GM19239 (cell line): ENCODE results near the gene GRB2.
"Not testable (repeated sequence)": the region's sequence is repeated elsewhere in the genome, so short reads cannot be mapped to it uniquely, and the experiment has no call there.

Experiments
- DNase-seq: peaks from one replicate; pipeline ENCODE4 v3.0.0; 2011; ENCODE audit warnings: low spot score; ENCODE audit not compliant: insufficient read length
- FAIRE-seq: peaks from 2 replicates; lab custom pipeline; 2011; peaks lifted over from hg19 to GRCh38; lab: Jason Lieb, UNC

The GRB2 gene

GRCh38 chr17:75361344-75361743, 44.1 kb downstream of the GRB2 start:
- no peak for DNase-seq
- FAIRE-seq = no peak

- FAIRE-seq (no peak), DNase-seq (no peak)
Observed at GRCh38 chr17:75356260-75356937, 49.1 kb downstream of the GRB2 start.

- FAIRE-seq = no peak
- no peak for DNase-seq
Observed at GRCh38 chr17:75353176-75353575, 52.3 kb downstream of the GRB2 start.

GRCh38 chr17:75352079-75352569, 53.4 kb downstream of the GRB2 start:
- FAIRE-seq (peak; percentile 60), DNase-seq (no peak)

- FAIRE-seq (no peak), DNase-seq (no peak)
Observed at GRCh38 chr17:75350706-75351105, 54.8 kb downstream of the GRB2 start.

- DNase-seq (no peak), FAIRE-seq (no peak)
Observed at GRCh38 chr17:75350029-75350428, 55.4 kb downstream of the GRB2 start.

GRCh38 chr17:75349589-75349988, 55.9 kb downstream of the GRB2 start:
- no peak for FAIRE-seq

GRCh38 chr17:75348386-75349012, 57.0 kb downstream of the GRB2 start:
- DNase-seq = no peak
- FAIRE-seq = no peak

More at GRCh38 chr17:75349589-75349988, 55.9 kb downstream of the GRB2 start:
- no peak for DNase-seq

GRCh38 chr17:75346906-75347305, 58.6 kb downstream of the GRB2 start:
- no peak for DNase-seq
- FAIRE-seq = peak; percentile 80

GRCh38 chr17:75346368-75346767, 59.1 kb downstream of the GRB2 start:
- not testable (repeated sequence) for DNase-seq, FAIRE-seq

- peak; percentile 97 for FAIRE-seq
- no peak for DNase-seq
Observed at GRCh38 chr17:75345514-75346167, 59.8 kb downstream of the GRB2 start.

GRCh38 chr17:75344666-75345065, 60.8 kb downstream of the GRB2 start:
- DNase-seq (no peak), FAIRE-seq (no peak)

GRCh38 chr17:75342996-75343395, 62.5 kb downstream of the GRB2 start:
- FAIRE-seq (no peak), DNase-seq (no peak)

- FAIRE-seq = peak; percentile 18
- DNase-seq = no peak
Observed at GRCh38 chr17:75341784-75342486, 63.5 kb downstream of the GRB2 start.

GRCh38 chr17:75340631-75341030, 64.8 kb downstream of the GRB2 start:
- FAIRE-seq = no peak
- no peak for DNase-seq

- DNase-seq (no peak), FAIRE-seq (no peak)
Observed at GRCh38 chr17:75339971-75340370, 65.5 kb downstream of the GRB2 start.

- peak; percentile 11 for FAIRE-seq
- no peak for DNase-seq
Observed at GRCh38 chr17:75338335-75338734, 67.1 kb downstream of the GRB2 start.

- FAIRE-seq = peak; percentile 4
- DNase-seq = no peak
Observed at GRCh38 chr17:75335315-75335714, 70.2 kb downstream of the GRB2 start.

- FAIRE-seq = no peak
Observed at GRCh38 chr17:75334723-75335122, 70.8 kb downstream of the GRB2 start.

GRCh38 chr17:75331671-75332070, 73.8 kb downstream of the GRB2 start:
- FAIRE-seq = no peak
- no peak for DNase-seq

More at GRCh38 chr17:75334723-75335122, 70.8 kb downstream of the GRB2 start:
- DNase-seq = no peak

- no peak for FAIRE-seq
- DNase-seq = no peak
Observed at GRCh38 chr17:75327757-75328156, 77.7 kb downstream of the GRB2 start.
